ENCODE data around the gene SFXN4.
"Not testable (repeated sequence)": the region's sequence is repeated elsewhere in the genome, so short reads cannot be mapped to it uniquely, and the experiment has no call there.

GRCh38 chr10:119107106-119107505 lies 58.4 kb downstream of the SFXN4 start:
- TF ChIP-seq GLIS3 (CRISPR knock-in tag; IDR thresholded peaks at IDR 0.05); ZNF70 (CRISPR knock-in tag; IDR thresholded peaks at IDR 0.05); PATZ1 (CRISPR knock-in tag; IDR thresholded peaks at IDR 0.05; ENCODE audit: borderline replicate concordance): not testable (repeated sequence)
